ENCODE data around the gene CAPS2.

- TF ChIP-seq ATF3 (IDR thresholded peaks at IDR 0.05) (no peak), POLR2A (IDR thresholded peaks at IDR 0.05; ENCODE audit: borderline replicate concordance, extremely low read depth, insufficient read depth, insufficient read length) (no peak), JUND (IDR thresholded peaks at IDR 0.05) (no peak)
- TF ChIP-seq, protein P1, sequence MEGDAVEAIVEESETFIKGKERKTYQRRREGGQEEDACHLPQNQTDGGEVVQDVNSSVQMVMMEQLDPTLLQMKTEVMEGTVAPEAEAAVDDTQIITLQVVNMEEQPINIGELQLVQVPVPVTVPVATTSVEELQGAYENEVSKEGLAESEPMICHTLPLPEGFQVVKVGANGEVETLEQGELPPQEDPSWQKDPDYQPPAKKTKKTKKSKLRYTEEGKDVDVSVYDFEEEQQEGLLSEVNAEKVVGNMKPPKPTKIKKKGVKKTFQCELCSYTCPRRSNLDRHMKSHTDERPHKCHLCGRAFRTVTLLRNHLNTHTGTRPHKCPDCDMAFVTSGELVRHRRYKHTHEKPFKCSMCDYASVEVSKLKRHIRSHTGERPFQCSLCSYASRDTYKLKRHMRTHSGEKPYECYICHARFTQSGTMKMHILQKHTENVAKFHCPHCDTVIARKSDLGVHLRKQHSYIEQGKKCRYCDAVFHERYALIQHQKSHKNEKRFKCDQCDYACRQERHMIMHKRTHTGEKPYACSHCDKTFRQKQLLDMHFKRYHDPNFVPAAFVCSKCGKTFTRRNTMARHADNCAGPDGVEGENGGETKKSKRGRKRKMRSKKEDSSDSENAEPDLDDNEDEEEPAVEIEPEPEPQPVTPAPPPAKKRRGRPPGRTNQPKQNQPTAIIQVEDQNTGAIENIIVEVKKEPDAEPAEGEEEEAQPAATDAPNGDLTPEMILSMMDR (IDR thresholded peaks at IDR 0.05 in 2 of 3, conservative IDR thresholded peaks at IDR 0.05 in 1 of 3; ENCODE audit: borderline replicate concordance in 1 of 3, insufficient read depth in 1 of 3, low read depth in 2 of 3, low read length in 2 of 3) = no peak
Observed at GRCh38 chr12:75275702-75276101, 54.4 kb downstream of the CAPS2 start.
